Fibroblast of the aortic adventitia (primary cell): ENCODE results near the gene PTPN13. TPM values are rescaled to one million over a fixed set of nuclear protein-coding genes. Genes with fewer than 3 reads are reported as not detected.

Source experiments
- DNase-seq: peaks from one replicate; pipeline ENCODE4 v3.0.0-alpha.2; 2010; ENCODE audit warnings: low read depth
- H3K4me3 ChIP-seq: 2 replicates; pipeline ENCODE4 v1.5.1; 2011; ENCODE audit warnings: low read depth, mild to moderate bottlenecking, control low read depth, low read length, moderate library complexity
- CTCF ChIP-seq: IDR thresholded peaks from 2 replicates; pipeline ENCODE4 v1.5.1; 2011; ENCODE audit warnings: mild to moderate bottlenecking, low read length, control low read depth, inconsistent platforms; ENCODE audit not compliant: insufficient read depth
- total RNA-seq: library from RNA; depleted of rRNA; stranded (reverse); fragments of >200 nt; gene quantifications from 2 replicates; pipeline ENCODE4 v1.2.3, GENCODE V29; 2012; ENCODE audit warnings: low replicate concordance

PTPN13 gene
- total RNA-seq, 1 donor = 67.6 TPM

GRCh38 chr4:86557526-86557925, 36.6 kb upstream of the PTPN13 start:
- DNase-seq = no peak
- TF ChIP-seq CTCF = no peak
- H3K4me3 ChIP-seq = no peak overlapping the region

GRCh38 chr4:86558258-86558657, 35.9 kb upstream of the PTPN13 start:
- H3K4me3 ChIP-seq = no peak overlapping the region
- DNase-seq = no peak
- TF ChIP-seq CTCF = no peak

- DNase-seq = no peak
- no peak for TF ChIP-seq CTCF
- no peak overlapping the region for H3K4me3 ChIP-seq
Observed at GRCh38 chr4:86558797-86559196, 35.3 kb upstream of the PTPN13 start.

- no peak for TF ChIP-seq CTCF
- DNase-seq = no peak
- no peak overlapping the region for H3K4me3 ChIP-seq
Observed at GRCh38 chr4:86560447-86560846, 33.7 kb upstream of the PTPN13 start.

GRCh38 chr4:86561256-86561655, 32.9 kb upstream of the PTPN13 start:
- DNase-seq = no peak
- no peak overlapping the region for H3K4me3 ChIP-seq
- TF ChIP-seq CTCF = no peak

- no peak overlapping the region for H3K4me3 ChIP-seq
- DNase-seq = no peak
- TF ChIP-seq CTCF = no peak
Observed at GRCh38 chr4:86563416-86563815, 30.7 kb upstream of the PTPN13 start.

- DNase-seq = no peak
- no peak for TF ChIP-seq CTCF
Observed at GRCh38 chr4:86564795-86565194, 29.3 kb upstream of the PTPN13 start.

More at GRCh38 chr4:86564795-86565194, 29.3 kb upstream of the PTPN13 start:
- H3K4me3 ChIP-seq = no peak overlapping the region
